SK-N-SH treated with all-trans-retinoic acid at 6 μM for 48 hours (cell line): Measurements from ENCODE around the gene RTN4IP1.

ENCODE experiments used
- PATZ1 ChIP-seq: fragments of 250-450 bp; sonication (Bioruptor Pico); IDR thresholded peaks from 2 replicates; pipeline ENCODE4 v1.8.0; 2020; ENCODE audit warnings: mild to moderate bottlenecking, moderate library complexity, borderline replicate concordance
- ZFP30 ChIP-seq: fragments of 450-650 bp; formaldehyde crosslinking; IDR thresholded peaks from 2 replicates; pipeline ENCODE4 v1.5.0; 2022; ENCODE audit warnings: mild to moderate bottlenecking, moderate library complexity

GRCh38 chr6:106529438-106529837 is 99.9 kb downstream of the RTN4IP1 start:
- TF ChIP-seq PATZ1 (CRISPR knock-in tag): no peak
- no peak for TF ChIP-seq ZFP30 (CRISPR knock-in tag)
